ENCODE data around the gene MCRS1.

DNA sequence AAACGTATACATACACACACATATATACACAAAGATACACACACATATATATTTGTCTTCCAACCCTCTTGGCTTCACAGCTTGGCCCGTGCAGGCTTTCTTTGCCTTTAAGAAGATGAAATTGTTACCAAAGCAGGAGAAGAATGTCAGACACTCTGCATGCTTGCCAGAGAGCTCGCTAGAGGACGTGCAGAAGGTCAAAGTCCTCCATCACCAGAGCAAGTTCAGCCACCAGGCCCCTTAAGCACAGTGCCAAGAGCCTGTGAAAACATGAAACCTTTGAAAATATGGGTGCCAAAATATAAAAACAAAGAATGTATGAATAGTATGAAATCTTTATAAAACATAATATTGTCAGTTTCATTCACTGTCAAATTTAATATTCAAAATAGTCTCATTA lies 14.9 kb upstream of the MCRS1 start:
- TF ChIP-seq, protein P1, sequence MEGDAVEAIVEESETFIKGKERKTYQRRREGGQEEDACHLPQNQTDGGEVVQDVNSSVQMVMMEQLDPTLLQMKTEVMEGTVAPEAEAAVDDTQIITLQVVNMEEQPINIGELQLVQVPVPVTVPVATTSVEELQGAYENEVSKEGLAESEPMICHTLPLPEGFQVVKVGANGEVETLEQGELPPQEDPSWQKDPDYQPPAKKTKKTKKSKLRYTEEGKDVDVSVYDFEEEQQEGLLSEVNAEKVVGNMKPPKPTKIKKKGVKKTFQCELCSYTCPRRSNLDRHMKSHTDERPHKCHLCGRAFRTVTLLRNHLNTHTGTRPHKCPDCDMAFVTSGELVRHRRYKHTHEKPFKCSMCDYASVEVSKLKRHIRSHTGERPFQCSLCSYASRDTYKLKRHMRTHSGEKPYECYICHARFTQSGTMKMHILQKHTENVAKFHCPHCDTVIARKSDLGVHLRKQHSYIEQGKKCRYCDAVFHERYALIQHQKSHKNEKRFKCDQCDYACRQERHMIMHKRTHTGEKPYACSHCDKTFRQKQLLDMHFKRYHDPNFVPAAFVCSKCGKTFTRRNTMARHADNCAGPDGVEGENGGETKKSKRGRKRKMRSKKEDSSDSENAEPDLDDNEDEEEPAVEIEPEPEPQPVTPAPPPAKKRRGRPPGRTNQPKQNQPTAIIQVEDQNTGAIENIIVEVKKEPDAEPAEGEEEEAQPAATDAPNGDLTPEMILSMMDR (IDR thresholded peaks at IDR 0.05), result no peak
- no peak for TF ChIP-seq POLR2AphosphoS5 (IDR thresholded peaks at IDR 0.05)
